ENCODE results near the gene TMEM108.

TMEM108 gene

DNA sequence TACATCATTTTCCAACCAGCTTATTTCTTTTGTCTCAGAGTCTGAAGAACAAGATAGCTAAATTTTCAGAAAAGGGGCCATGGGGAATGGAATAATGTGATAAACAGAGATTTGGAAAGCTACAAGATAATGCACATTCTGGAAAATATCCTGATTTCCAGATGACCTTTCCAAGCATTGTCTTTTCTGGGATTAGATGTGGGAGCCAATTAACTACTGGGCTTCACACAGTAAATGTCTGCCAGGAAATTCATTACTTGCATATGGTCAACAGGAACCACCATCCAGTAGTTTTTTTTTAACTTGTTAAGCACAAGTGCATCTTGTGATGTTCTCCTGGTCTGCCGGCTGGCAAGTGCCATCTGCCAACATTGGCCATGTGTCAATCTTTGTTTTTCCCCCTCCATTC, 230.5 kb downstream of the TMEM108 start:
- peak; percentile 61; the same call in 1 of the 2 replicates for TF ChIP-seq GATA2 (IDR thresholded peaks at IDR 0.05; ENCODE audit: low read depth, low read length)
- TF ChIP-seq GATA3 (IDR thresholded peaks at IDR 0.05; ENCODE audit: low read depth, low read length), result peak; percentile 80

DNA sequence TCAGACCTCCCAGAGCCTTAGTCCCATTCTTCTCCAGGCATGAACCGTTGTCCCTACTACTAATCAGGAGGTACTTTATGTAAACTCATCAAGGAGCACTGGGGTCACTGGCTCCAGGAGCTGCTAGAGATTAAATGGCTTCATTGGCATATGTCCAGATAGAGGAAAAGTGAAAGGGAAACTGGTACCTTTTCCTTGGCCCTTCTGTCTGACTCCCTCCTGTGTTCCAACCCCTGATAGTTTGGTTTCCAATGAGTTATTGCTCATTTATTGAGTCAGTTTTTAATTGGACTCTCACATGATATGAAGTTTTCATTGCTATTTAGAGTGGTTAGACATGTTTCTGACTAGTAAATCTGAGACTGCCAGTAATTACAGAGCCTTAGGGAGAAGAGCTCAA, 231.2 kb downstream of the TMEM108 start:
- TF ChIP-seq GATA2 (IDR thresholded peaks at IDR 0.05; ENCODE audit: low read depth, low read length), result no peak
- no peak for TF ChIP-seq GATA3 (IDR thresholded peaks at IDR 0.05; ENCODE audit: low read depth, low read length)

GRCh38 chr3:133270631-133271030, 232.4 kb downstream of the TMEM108 start:
- TF ChIP-seq GATA3 (IDR thresholded peaks at IDR 0.05; ENCODE audit: low read depth, low read length) (no peak), GATA2 (IDR thresholded peaks at IDR 0.05; ENCODE audit: low read depth, low read length) (no peak)

DNA sequence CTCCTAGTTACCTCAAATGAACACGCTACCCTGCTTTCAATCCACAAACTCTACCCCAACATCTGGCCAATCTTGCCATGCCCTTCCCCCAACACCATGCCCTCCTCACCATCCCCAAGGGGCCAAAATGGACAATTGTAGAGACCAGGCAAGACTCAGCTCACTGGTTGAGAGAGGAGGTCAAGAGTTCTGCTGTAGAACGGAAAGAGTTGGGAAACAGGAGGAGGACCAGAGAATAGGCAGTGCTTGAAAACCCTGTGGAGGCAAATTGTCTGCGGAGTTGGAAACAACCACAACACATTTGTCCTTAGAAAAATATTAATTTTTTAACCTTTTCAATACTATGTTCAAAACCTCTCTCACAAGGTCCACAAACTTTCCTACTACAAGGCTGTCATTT, 232.9 kb downstream of the TMEM108 start:
- no peak for TF ChIP-seq GATA3 (IDR thresholded peaks at IDR 0.05; ENCODE audit: low read depth, low read length)
- TF ChIP-seq GATA2 (IDR thresholded peaks at IDR 0.05; ENCODE audit: low read depth, low read length), result no peak

DNA sequence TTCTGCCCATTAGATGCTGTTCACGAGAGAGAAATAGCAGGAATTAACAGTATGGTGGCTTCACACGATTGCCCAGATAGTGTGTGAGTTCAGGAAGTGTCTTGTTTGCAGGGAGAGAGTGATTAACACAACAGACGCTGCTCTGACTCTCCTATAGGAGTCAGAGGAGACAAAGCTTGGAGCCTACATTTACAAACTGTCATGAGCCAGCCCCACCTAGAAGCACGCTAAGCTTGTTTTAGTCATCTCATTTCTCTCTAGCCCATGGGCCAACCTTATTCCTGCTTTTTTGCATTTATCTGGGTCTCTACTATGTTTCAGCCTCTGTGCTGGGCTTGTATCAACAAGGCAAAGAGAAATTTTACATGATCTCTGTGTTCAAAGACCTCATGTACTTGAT, 233.3 kb downstream of the TMEM108 start:
- TF ChIP-seq GATA3 (IDR thresholded peaks at IDR 0.05; ENCODE audit: low read depth, low read length) (no peak), GATA2 (IDR thresholded peaks at IDR 0.05; ENCODE audit: low read depth, low read length) (no peak)

GRCh38 chr3:133273346-133273745, 235.2 kb downstream of the TMEM108 start:
- no peak for TF ChIP-seq GATA2 (IDR thresholded peaks at IDR 0.05; ENCODE audit: low read depth, low read length)

DNA sequence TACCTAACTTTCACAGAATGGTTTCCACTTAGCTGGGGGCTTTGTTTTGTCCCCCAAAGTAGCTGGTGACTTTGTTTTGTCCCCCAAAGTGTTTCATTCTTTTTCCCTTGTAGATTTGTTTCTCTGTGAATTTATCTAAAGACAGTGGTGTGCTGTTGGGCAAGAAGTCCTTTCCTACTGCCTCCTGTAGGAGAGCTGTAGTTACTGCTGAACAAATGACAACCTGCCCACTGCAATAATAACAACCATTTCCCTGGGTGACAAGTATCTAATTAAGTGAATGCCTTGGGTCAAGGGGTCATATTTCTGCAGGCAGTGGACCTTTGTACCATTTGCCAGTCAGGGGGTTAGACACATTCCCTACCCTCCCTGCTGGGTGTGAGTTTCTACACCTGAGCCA, 236.3 kb downstream of the TMEM108 start:
- TF ChIP-seq GATA2 (IDR thresholded peaks at IDR 0.05; ENCODE audit: low read depth, low read length) (no peak), GATA3 (IDR thresholded peaks at IDR 0.05; ENCODE audit: low read depth, low read length) (no peak)

DNA sequence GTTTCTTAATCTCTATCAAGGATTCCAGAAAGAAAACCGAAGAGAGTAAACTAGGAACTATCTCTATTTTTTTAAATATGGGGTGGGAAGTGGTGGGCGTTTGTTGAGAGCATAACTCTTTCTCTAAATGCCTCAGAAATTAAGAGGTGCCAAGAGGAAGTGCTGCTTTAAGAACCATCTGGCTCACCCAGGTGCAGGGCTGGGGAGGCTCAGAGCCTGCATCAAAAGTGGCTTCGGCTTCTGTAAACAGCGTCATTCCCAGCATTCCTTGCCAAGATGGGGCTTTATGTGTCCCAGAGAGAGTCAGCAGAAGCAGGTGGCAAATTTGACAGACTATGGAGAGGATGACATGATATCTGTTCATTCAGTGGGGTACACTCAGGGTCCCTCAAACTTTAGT, 238.4 kb downstream of the TMEM108 start:
- no peak for TF ChIP-seq GATA3 (IDR thresholded peaks at IDR 0.05; ENCODE audit: low read depth, low read length)

DNA sequence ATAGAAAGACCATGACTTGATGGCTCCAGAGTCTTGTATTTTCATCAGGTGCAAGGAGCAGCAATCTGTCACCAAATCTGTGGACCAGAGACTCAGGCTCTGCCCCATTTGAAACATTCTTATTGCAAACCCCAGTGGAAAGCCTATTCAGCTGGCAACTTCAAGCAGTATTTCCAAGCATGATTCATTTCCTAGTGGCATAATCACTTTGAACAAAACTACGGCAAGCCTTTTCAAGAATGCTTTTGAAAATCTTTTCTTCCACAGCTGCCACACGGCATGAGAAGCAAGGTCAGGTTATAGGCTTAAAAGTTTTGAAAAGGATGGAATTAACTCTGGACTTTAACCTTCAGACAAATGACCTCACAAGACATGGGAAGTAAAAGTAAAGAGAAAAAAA, 239.6 kb downstream of the TMEM108 start:
- TF ChIP-seq GATA3 (IDR thresholded peaks at IDR 0.05; ENCODE audit: low read depth, low read length) (no peak), GATA2 (IDR thresholded peaks at IDR 0.05; ENCODE audit: low read depth, low read length) (no peak)

- TF ChIP-seq GATA2 (IDR thresholded peaks at IDR 0.05; ENCODE audit: low read depth, low read length), result no peak
- TF ChIP-seq GATA3 (IDR thresholded peaks at IDR 0.05; ENCODE audit: low read depth, low read length), result no peak
Observed at GRCh38 chr3:133278260-133279043, 240.3 kb downstream of the TMEM108 start.

DNA sequence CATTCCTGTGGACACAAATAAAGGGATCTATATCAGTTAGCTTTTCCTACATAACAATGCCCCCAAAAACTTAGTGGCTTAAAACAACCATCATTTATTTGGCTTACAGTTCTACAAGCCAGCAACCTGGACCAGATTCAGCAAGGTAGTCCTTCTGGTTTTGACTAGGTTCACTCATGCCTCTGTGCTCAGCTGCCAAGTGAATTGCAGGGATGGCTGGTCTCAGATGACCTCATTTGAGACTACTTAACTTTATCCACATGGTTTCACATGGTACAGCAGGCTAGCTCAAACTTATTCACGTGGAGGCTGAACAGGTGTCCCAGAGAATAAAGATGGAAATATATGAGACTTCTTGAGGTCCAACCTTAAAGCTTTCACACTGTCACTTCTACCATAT, 242.4 kb downstream of the TMEM108 start:
- no peak for TF ChIP-seq GATA2 (IDR thresholded peaks at IDR 0.05; ENCODE audit: low read depth, low read length)
- no peak for TF ChIP-seq GATA3 (IDR thresholded peaks at IDR 0.05; ENCODE audit: low read depth, low read length)

- no peak for TF ChIP-seq GATA3 (IDR thresholded peaks at IDR 0.05; ENCODE audit: low read depth, low read length)
Observed at GRCh38 chr3:133282236-133282635, 244.0 kb downstream of the TMEM108 start.

DNA sequence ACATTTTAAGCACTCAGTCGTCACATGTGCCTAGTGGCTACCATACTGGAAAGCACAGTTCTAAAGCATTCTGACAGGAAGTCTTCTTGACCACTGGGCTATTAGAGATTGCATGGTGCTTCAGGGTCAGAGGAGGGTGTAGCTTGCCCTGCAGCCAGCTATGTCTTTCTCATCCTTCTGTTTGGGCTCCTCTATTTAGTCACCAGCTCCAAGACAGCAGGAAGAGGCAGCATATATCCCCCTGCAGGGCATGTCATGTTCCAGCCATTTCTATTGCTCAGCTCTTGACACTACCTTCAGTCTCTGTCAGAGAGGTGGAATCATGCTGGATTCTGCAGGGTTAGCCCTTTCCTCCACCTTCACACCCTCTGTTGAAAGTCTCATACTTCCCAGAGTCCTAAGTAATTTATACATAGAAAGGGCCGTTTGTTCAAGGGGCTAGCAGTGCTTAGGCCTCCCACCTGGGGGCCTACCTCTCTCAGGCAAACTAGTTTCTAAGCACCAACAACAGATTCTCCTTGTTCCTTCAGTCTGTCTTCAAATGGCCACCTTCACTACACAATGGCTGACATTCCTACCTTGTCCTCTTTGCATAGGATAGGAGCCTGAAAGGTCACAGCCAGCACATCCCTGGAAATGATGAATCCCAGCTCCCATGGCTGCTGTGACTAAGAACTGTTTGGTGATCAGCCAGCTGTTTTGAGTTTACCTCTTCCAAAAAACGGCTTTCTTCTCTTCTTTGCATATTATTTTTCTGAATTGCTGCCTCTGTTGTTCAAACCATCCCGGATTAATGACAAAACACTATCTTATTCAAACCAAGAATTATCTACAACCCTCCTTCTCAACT, 246.0 kb downstream of the TMEM108 start:
- TF ChIP-seq GATA2 (IDR thresholded peaks at IDR 0.05; ENCODE audit: low read depth, low read length) (no peak), GATA3 (IDR thresholded peaks at IDR 0.05; ENCODE audit: low read depth, low read length) (no peak)

- TF ChIP-seq GATA3 (IDR thresholded peaks at IDR 0.05; ENCODE audit: low read depth, low read length) (no peak), GATA2 (IDR thresholded peaks at IDR 0.05; ENCODE audit: low read depth, low read length) (no peak)
Observed at GRCh38 chr3:133289322-133289721, 251.1 kb downstream of the TMEM108 start.

GRCh38 chr3:133292296-133292695, 254.1 kb downstream of the TMEM108 start:
- TF ChIP-seq GATA3 (IDR thresholded peaks at IDR 0.05; ENCODE audit: low read depth, low read length), result no peak
- TF ChIP-seq GATA2 (IDR thresholded peaks at IDR 0.05; ENCODE audit: low read depth, low read length), result no peak

All from SH-SY5Y (cell line).